Fibroblast of villous mesenchyme (primary cell): Measurements from ENCODE around the gene PLD5. TPM values are rescaled to one million over a fixed set of nuclear protein-coding genes. Genes with fewer than 3 reads are reported as not detected.
"Not testable (repeated sequence)": the region's sequence is repeated elsewhere in the genome, so short reads cannot be mapped to it uniquely, and the experiment has no call there.

Experiments used
- DNase-seq: peaks from one replicate; pipeline ENCODE4 v3.0.0-alpha.2; 2010; ENCODE audit warnings: low read depth
- H3K4me3 ChIP-seq: 2 replicates; pipeline ENCODE4 v1.5.1; 2011; ENCODE audit warnings: low read depth, mild to moderate bottlenecking, low read length
- total RNA-seq: library from RNA; depleted of rRNA; stranded (reverse); fragments of >200 nt; gene quantifications from 2 replicates; pipeline ENCODE4 v1.2.3, GENCODE V29; 2012
- TF ChIP-seq, protein P1 (sequence below): IDR thresholded peaks from 2 replicates; pipeline ENCODE4 v1.5.1; 2012; ENCODE audit warnings: low read depth, mild to moderate bottlenecking, low read length; ENCODE audit not compliant: insufficient read depth

PLD5 gene
- total RNA-seq, 1 donor = not detected

DNA sequence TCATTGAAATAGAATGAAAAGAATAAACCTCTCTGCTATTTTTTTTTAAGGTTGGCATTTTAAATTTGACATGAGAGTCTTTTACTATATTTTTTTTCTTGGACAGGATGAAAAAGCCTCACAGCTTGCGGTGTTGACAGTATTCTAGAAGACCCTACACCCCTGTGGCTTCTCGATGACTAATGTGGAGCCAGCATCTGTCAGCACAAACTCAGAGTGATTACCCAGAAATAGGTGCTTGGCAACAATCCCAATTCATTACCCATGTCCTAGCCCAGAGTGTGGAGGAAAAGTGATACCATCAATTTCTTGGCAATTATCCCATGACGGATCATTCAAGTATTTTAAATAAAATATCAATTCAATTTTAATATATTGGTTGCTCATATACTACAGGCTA, 338.8 kb downstream of the PLD5 start:
- TF ChIP-seq, protein P1, sequence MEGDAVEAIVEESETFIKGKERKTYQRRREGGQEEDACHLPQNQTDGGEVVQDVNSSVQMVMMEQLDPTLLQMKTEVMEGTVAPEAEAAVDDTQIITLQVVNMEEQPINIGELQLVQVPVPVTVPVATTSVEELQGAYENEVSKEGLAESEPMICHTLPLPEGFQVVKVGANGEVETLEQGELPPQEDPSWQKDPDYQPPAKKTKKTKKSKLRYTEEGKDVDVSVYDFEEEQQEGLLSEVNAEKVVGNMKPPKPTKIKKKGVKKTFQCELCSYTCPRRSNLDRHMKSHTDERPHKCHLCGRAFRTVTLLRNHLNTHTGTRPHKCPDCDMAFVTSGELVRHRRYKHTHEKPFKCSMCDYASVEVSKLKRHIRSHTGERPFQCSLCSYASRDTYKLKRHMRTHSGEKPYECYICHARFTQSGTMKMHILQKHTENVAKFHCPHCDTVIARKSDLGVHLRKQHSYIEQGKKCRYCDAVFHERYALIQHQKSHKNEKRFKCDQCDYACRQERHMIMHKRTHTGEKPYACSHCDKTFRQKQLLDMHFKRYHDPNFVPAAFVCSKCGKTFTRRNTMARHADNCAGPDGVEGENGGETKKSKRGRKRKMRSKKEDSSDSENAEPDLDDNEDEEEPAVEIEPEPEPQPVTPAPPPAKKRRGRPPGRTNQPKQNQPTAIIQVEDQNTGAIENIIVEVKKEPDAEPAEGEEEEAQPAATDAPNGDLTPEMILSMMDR = no peak
- no peak for DNase-seq
- H3K4me3 ChIP-seq = no peak overlapping the region

DNA sequence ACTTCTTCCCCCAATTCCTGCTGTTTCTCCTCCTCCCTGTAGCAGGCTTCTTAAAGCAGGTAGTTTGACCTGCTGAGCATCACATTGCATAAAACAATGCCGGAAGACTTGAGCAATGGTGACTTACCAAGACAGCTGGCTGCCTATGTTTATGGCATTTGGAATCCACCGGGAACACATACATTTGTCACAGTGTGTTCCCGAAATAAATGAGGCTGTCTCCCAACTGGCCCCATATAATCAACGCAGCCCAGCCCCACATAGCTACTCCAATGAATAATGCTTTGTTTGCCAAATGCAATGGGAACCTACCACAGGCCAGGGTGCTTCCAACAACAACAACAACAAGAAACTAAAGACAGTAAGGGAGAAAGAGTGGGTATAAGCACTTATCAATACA, 339.5 kb downstream of the PLD5 start:
- H3K4me3 ChIP-seq = no peak overlapping the region
- TF ChIP-seq, protein P1 = no peak
- DNase-seq = no peak

DNA sequence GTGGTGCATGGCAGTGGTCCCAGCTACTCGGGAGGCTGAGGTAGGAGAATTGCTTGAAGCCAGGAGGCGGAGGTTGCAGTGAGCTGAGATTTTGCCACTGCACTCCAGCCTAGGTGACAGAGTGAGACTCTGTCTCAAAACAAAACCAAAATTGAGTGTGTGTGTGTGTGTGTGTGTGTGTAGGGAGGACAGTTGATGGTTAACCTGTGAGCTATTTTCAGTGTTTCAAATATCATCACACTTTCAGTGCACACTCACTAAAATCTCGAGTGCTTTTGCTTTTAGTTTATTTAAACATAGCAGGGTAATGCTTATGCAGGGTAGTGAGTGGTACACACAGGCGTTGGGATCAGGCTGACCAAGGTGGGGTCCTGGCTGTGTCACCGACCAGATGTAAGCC, 344.7 kb downstream of the PLD5 start:
- not testable (repeated sequence) for DNase-seq, H3K4me3 ChIP-seq

DNA sequence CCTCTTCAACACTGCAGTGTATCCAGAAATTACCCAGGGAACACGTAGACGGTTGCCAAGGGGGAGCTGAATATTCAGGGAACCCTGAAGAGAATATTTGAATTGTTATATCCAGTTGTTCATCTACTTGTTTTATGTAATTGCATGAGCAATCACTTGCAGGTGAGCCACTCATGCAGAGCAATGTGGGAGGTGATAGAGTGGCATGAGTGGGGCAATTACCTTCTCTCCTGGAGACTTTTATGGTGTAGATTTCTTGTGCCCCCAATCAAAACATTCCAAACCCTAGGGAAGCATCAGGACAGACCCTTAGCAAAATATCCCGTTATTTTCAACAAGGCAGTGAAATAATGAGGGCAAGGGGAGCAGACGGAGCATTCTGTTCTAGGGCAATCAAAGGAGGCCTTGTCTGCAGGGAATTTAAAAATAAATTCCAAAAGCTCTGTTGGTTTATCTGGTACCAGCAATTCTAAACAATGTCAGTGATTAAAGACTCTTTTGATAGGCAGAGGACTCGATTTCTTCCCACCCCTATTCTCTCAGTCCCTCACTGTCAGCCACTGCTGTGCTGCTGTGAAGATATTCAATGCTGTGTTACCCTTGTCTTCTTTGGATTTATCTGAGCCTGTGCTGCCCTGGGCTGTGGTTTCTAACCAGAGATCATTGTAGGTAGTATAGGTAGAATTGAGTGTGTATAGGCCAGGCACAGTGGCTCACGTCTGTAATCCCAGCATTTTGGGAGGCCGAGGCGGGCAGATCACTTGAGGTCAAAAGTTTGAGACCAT, 345.4 kb downstream of the PLD5 start:
- no peak for DNase-seq
- TF ChIP-seq, protein P1 = no peak
- H3K4me3 ChIP-seq = no peak overlapping the region

DNA sequence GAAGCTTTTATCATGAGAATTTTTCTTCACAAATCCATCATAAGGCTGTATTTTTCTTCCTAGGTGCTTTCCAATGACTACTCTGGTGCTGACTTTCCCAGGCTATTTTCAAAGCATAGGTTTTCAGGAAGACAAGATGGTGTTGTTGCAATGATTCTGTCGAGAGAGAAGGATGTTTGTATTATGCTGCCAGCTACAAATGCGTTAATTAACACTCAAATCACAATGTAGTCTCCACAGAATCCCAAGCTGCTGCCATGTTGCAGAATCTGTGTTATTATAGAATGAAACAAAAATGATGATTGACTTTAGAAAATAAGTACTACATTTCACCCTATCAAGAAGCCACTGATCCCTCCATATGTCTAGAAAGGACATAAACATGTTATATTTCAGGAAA, 346.1 kb downstream of the PLD5 start:
- H3K4me3 ChIP-seq = no peak overlapping the region
- TF ChIP-seq, protein P1 = no peak
- DNase-seq = no peak

DNA sequence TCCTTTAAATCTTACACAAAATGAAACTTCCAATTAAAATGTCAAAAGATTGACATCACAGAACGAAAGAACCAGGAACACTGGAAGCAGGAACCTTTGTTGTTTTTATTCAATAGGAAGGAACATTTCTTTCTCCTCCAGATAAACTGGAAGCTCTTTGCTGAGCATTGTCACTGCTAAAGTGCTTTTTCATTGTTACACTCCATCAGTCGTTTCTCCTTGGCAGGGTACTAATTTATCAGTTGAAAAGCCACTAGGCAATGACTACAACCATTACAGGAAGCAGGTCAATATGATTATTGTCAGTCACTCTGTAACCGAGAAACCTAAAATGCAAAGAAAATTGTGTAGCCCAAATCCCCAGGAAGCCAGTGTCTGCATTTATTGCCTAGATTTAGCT, 362.4 kb downstream of the PLD5 start:
- no peak for DNase-seq
- H3K4me3 ChIP-seq = no peak overlapping the region
- TF ChIP-seq, protein P1 = no peak

DNA sequence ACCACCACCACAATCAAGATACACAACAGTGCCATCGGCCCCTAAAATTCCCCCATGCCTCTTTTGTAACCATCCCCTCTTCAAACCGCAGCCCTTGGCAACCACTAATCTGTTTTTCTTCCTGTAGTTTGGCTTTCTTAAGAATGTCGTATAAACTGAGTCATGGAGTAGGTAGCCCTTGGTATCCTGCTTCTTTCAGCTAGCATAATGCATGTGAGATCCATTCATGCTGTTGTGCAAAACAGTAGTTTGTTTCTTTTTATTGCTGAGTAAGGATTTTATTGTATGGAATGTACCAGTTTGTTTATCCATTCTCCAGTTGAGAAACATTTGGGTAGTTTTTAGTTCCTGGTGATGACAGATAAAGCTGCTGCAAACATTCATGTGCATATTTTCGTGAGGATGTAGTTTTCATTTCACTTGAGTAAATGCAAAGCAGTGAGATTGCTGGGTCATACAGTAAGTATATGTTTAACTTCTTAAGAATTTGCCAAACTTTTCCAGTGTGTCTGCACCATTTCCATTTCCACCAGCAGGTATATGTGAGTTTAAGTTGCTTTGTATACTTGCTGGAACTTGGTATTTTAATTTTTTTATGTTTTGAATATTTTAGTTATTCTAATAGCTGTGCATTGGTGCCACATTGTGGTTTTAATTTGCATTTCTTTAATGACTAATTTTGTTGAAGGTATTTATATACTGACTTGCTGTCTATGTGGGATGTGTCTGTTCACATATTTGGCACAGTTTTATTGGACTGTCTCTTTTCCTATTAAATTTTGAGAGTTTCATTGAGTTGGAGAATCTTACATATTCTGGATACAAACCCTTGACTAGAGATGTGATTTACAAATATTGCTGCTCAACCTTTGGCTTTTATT, 377.2 kb downstream of the PLD5 start:
- TF ChIP-seq, protein P1 = no peak
- peak; percentile 2 for DNase-seq
- H3K4me3 ChIP-seq = no peak overlapping the region
